ENCODE measurements around the gene GPR87.

Gene GPR87

DNA sequence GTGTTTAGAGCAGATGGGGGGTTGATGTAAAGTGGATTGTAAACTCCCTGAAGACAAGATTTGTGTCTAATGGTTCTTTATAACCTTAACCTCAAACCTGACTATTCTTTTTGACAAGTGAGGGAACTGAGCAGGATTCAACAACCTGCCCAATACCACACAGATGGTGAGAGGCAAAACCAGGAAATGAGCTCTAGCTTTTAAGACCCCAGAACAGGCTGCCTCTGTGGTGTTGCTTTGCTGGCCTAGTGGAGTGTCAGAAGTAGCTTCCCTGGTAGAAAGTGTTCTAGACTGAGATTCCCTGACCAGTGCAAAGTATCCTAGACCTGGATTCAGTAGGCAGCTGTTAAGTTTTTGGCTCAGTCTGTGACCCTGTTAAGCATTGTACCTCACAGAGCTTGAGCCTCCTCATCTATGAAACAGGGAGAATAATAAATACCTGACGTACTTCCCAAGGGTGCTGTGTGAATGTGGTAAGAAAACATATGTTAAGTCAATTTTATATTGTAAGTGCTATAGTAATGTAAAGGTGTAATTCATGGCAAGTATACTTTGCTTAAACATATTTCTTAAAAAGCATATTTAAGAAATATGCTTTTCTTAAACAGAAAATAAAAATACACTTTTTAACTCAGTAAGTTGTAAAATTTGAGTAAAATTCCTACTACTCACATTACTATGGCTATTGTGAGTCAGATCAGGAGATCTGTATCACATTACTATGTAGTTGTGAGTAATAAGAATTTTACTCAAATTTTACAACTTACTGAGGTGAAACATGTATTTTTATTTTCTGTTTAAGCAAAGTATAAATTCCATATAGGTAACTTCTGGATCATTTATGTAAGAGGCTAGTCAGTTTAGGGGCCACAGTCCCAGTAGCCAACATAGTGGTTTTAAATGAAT is 8.8 kb downstream of the GPR87 start:
- Histone ChIP-seq H3K79me2 (ENCODE audit: insufficient read depth, low read length) (no peaks in the 10 kb centered on the region), H3K36me3 (ENCODE audit: insufficient read depth, low read length) (no peaks in the 10 kb centered on the region), H3K4me3 (ENCODE audit: low read depth in 1 of 2, low read length in 2 of 2) (no peak overlapping the region), H4K20me1 (ENCODE audit: insufficient read depth, low read length) (no peaks in the 10 kb centered on the region), H3K27me3 (ENCODE audit: insufficient read depth, low read length, poor library complexity) (no peaks in the 10 kb centered on the region), H3K9ac (ENCODE audit: low read depth, low read length) (no peak overlapping the region), H3K9me3 (ENCODE audit: insufficient read depth, low read length, severe bottlenecking) (no peaks in the 10 kb centered on the region), H3K4me1 (ENCODE audit: insufficient read depth, low read length) (no peaks in the 10 kb centered on the region), H3K4me2 (ENCODE audit: insufficient read depth, low read length) (no peak overlapping the region), H2AFZ (ENCODE audit: low read depth, low read length) (no peak overlapping the region), H3K27ac (ENCODE audit: low read length) (no peak overlapping the region)
- TF ChIP-seq EZH2 (IDR thresholded peaks at IDR 0.05; ENCODE audit: borderline replicate concordance, low read depth, low read length, severe bottlenecking) = no peak
- TF ChIP-seq, protein P1, sequence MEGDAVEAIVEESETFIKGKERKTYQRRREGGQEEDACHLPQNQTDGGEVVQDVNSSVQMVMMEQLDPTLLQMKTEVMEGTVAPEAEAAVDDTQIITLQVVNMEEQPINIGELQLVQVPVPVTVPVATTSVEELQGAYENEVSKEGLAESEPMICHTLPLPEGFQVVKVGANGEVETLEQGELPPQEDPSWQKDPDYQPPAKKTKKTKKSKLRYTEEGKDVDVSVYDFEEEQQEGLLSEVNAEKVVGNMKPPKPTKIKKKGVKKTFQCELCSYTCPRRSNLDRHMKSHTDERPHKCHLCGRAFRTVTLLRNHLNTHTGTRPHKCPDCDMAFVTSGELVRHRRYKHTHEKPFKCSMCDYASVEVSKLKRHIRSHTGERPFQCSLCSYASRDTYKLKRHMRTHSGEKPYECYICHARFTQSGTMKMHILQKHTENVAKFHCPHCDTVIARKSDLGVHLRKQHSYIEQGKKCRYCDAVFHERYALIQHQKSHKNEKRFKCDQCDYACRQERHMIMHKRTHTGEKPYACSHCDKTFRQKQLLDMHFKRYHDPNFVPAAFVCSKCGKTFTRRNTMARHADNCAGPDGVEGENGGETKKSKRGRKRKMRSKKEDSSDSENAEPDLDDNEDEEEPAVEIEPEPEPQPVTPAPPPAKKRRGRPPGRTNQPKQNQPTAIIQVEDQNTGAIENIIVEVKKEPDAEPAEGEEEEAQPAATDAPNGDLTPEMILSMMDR (IDR thresholded peaks at IDR 0.05; ENCODE audit: borderline replicate concordance, extremely low read depth, low read length, poor library complexity, severe bottlenecking) = no peak
- DNase-seq (no peak), ATAC-seq (ENCODE audit: insufficient read depth, low read depth) (peak; percentile 62)

DNA sequence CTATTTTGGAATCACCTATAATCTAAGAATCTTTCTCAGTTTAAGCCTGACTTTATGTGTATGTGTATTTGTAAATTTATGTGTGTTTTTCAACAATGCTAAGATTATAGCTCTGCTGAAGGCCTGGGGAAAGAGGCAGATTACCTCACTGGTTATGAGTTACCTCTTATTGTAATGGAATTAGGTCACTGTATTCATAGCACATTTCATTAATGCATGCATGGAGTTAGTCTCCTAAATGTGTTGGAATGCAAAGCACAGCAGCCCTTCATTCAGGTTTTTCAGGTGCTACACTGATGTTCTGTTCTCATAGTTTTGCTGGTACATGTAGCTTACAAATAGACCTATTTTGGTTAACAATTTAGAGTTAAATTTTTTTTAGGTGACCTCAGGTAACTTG is 9.5 kb downstream of the GPR87 start:
- H3K4me1 ChIP-seq (ENCODE audit: insufficient read depth, low read length) = no peaks in the 10 kb centered on the region
- ATAC-seq (ENCODE audit: insufficient read depth, low read depth) = no peak

DNA sequence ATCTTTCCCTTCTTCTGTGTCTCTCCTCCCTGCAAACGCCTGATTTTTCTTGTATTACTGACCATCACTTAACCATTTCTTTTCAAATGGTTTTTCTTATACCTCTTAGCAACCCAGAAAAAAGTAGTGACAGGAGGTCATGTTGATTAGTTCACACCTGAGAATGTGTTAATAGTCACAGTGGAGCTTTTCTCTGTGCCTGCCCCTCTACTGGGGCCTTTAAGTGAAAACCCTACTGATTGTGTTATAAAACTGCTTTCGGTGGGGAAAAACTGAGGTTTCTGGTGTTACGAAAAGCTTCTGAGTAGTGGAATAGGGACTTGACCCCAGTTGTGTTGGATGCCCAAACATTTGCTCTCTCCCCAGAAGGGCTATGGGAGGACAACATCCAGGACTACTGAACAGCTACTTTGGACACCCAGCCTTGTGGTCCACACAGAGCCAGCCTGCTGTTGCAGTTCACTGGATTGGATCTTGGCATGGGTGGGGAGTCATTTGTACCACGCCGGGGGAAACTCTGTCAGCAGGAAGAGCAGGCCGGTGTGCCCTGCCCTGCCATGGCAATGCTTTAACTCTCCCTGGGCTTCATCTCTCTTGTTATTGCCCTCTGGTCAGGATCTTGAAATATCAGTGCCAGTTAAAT is 10.3 kb downstream of the GPR87 start:
- no peak for ATAC-seq (ENCODE audit: insufficient read depth, low read depth)
- TF ChIP-seq EZH2 (IDR thresholded peaks at IDR 0.05; ENCODE audit: borderline replicate concordance, low read depth, low read length, severe bottlenecking) = no peak
- TF ChIP-seq, protein P1 (IDR thresholded peaks at IDR 0.05; ENCODE audit: borderline replicate concordance, extremely low read depth, low read length, poor library complexity, severe bottlenecking) = no peak
- no peak overlapping the region for H3K4me2 ChIP-seq (ENCODE audit: insufficient read depth, low read length)
- H3K27ac ChIP-seq (ENCODE audit: low read length) = no peak overlapping the region
- H4K20me1 ChIP-seq (ENCODE audit: insufficient read depth, low read length) = no peaks in the 10 kb centered on the region
- H3K27me3 ChIP-seq (ENCODE audit: insufficient read depth, low read length, poor library complexity) = no peaks in the 10 kb centered on the region
- no peaks in the 10 kb centered on the region for H3K9me3 ChIP-seq (ENCODE audit: insufficient read depth, low read length, severe bottlenecking)
- H3K4me1 ChIP-seq (ENCODE audit: insufficient read depth, low read length) = no peaks in the 10 kb centered on the region
- no peaks in the 10 kb centered on the region for H3K79me2 ChIP-seq (ENCODE audit: insufficient read depth, low read length)
- H3K9ac ChIP-seq (ENCODE audit: low read depth, low read length) = no peak overlapping the region
- H3K4me3 ChIP-seq (ENCODE audit: low read depth in 1 of 2, low read length in 2 of 2) = no peak overlapping the region
- no peaks in the 10 kb centered on the region for H3K36me3 ChIP-seq (ENCODE audit: insufficient read depth, low read length)
- no peak overlapping the region for H2AFZ ChIP-seq (ENCODE audit: low read depth, low read length)
- no peak for DNase-seq

More for the DNA sequence above, 9.5 kb downstream of the GPR87 start:
- Histone ChIP-seq H3K27ac (ENCODE audit: low read length) (no peak overlapping the region), H2AFZ (ENCODE audit: low read depth, low read length) (no peak overlapping the region), H3K79me2 (ENCODE audit: insufficient read depth, low read length) (no peaks in the 10 kb centered on the region), H4K20me1 (ENCODE audit: insufficient read depth, low read length) (no peaks in the 10 kb centered on the region), H3K4me3 (ENCODE audit: low read depth in 1 of 2, low read length in 2 of 2) (no peak overlapping the region), H3K9me3 (ENCODE audit: insufficient read depth, low read length, severe bottlenecking) (no peaks in the 10 kb centered on the region), H3K4me2 (ENCODE audit: insufficient read depth, low read length) (no peak overlapping the region), H3K27me3 (ENCODE audit: insufficient read depth, low read length, poor library complexity) (no peaks in the 10 kb centered on the region), H3K36me3 (ENCODE audit: insufficient read depth, low read length) (no peaks in the 10 kb centered on the region), H3K9ac (ENCODE audit: low read depth, low read length) (no peak overlapping the region)
- no peak for DNase-seq
- no peak for TF ChIP-seq EZH2 (IDR thresholded peaks at IDR 0.05; ENCODE audit: borderline replicate concordance, low read depth, low read length, severe bottlenecking)
- TF ChIP-seq, protein P1 (IDR thresholded peaks at IDR 0.05; ENCODE audit: borderline replicate concordance, extremely low read depth, low read length, poor library complexity, severe bottlenecking) = no peak
